PC-3 (cell line): ENCODE measurements around the gene TBC1D14.

ENCODE experiments used
- EZH2 ChIP-seq: fragments of 300-600 bp; sonication (generic); IDR thresholded peaks from one replicate; pipeline ENCODE4 v1.6.1; 2017; ENCODE audit warnings: antibody characterized with exemption, mild to moderate bottlenecking, low read length; ENCODE audit not compliant: unreplicated experiment
- EZH2phosphoT487 ChIP-seq: fragments of 300-600 bp; sonication (generic); IDR thresholded peaks from 2 replicates; pipeline ENCODE4 v1.6.1; 2018; ENCODE audit warnings: mild to moderate bottlenecking, antibody characterized with exemption, low read length, borderline replicate concordance
- TF ChIP-seq, protein P1 (sequence below): fragments of 300-600 bp; sonication (generic); conservative IDR thresholded peaks from 2 replicates; pipeline ENCODE4 v1.5.1; 2017; ENCODE audit warnings: antibody characterized with exemption, low read depth, mild to moderate bottlenecking, low read length

DNA sequence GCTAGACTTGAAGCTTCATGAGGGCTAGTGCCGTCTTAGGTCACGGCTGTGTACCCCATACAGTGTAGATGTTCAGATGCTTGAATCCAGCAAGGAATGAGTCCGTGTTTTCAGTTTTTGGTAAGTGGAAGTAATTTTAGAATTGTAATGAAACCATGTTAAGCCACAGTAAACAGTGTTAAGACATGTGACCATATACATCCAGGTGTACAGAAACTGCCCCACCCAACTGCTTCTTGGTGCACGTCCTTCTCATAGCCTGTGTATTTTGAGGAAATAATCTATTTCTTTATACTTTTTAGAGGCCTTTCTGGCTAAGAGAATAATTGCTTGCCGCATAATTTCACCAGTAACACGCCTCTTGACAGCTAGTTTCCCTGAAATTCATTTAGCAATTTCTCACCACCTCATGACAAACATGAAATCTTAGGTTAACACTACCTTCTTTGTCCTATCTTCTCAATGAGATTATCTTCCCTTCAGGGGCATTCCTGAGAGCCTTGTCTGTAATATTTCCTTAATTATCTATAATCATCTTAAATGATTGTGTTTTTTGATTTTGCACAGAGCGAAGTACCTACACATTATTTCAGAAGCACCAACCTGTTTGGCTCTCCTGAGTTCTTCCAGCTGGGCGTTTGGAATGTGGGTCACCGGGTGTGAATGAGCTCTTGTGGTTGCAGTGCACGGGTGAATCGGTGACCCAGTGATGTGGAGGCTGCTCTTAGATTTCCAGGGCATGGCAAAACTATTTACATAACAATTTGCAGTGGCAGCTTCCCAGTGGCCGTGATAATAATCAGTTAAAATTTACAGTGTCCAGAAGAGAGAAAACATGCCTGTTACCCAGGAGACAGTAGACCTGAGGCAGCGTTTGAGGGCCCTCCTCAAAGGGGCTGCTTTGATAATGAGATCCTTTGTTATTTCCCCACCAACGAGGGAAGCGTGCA is 83.4 kb downstream of the TBC1D14 start:
- TF ChIP-seq, protein P1, sequence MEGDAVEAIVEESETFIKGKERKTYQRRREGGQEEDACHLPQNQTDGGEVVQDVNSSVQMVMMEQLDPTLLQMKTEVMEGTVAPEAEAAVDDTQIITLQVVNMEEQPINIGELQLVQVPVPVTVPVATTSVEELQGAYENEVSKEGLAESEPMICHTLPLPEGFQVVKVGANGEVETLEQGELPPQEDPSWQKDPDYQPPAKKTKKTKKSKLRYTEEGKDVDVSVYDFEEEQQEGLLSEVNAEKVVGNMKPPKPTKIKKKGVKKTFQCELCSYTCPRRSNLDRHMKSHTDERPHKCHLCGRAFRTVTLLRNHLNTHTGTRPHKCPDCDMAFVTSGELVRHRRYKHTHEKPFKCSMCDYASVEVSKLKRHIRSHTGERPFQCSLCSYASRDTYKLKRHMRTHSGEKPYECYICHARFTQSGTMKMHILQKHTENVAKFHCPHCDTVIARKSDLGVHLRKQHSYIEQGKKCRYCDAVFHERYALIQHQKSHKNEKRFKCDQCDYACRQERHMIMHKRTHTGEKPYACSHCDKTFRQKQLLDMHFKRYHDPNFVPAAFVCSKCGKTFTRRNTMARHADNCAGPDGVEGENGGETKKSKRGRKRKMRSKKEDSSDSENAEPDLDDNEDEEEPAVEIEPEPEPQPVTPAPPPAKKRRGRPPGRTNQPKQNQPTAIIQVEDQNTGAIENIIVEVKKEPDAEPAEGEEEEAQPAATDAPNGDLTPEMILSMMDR = no peak
- TF ChIP-seq EZH2 (no peak), EZH2phosphoT487 (no peak)
